ENCODE data around the gene UPK3BL1.
"Not testable (repeated sequence)": the region's sequence is repeated elsewhere in the genome, so short reads cannot be mapped to it uniquely, and the experiment has no call there.

UPK3BL1 gene, protein sequence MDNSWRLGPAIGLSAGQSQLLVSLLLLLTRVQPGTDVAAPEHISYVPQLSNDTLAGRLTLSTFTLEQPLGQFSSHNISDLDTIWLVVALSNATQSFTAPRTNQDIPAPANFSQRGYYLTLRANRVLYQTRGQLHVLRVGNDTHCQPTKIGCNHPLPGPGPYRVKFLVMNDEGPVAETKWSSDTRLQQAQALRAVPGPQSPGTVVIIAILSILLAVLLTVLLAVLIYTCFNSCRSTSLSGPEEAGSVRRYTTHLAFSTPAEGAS

DNA sequence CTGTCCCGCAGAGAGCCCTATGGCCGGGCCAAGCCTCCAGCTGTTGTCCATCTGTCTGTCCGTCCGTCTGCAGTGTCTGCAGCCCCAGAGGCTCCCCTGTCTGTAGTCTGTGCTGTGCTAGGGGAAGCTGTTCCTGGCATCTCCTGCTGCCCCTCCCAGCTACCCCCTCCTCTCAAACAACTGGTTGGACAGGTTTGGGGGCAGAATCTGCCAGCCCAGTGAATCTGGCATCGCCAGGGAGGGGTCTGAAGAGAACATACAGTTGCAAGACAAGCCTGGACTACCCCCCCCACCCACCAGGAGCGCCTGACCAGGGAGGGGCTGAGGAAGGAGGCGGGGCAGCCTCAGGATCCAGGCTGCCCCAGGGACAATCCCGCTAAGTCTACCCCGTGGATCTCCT is at the start of gene UPK3BL1:
Gene UPK3BL1, minus strand, starts transcription at position 101 of the 400 bp plus-strand sequence. Its CDS starts 50 bp downstream, at position 51.
- not testable (repeated sequence) for DNase-seq (ENCODE audit: low read depth, low spot score)

DNA sequence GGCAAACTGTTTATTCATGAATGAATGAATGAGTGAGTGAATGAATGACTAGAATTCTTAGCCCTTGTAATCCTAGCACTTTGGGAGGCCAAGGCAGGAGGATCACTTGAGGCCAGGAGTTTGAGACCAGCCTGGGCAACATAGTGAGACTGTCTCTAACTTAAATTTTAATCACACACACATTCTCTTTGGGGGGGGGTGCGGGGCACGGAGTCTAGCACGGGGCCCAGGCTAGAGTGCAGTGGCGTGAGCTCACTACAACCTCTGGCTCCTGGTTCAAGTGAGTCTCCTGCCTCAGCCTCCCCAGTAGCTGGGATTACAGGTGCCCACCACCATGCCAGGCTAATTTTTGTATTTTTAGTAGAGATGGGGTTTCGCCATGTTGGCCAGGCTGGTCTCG is 48.0 kb upstream of the UPK3BL1 start:
- DNase-seq (ENCODE audit: low read depth, low spot score), result not testable (repeated sequence)

DNA sequence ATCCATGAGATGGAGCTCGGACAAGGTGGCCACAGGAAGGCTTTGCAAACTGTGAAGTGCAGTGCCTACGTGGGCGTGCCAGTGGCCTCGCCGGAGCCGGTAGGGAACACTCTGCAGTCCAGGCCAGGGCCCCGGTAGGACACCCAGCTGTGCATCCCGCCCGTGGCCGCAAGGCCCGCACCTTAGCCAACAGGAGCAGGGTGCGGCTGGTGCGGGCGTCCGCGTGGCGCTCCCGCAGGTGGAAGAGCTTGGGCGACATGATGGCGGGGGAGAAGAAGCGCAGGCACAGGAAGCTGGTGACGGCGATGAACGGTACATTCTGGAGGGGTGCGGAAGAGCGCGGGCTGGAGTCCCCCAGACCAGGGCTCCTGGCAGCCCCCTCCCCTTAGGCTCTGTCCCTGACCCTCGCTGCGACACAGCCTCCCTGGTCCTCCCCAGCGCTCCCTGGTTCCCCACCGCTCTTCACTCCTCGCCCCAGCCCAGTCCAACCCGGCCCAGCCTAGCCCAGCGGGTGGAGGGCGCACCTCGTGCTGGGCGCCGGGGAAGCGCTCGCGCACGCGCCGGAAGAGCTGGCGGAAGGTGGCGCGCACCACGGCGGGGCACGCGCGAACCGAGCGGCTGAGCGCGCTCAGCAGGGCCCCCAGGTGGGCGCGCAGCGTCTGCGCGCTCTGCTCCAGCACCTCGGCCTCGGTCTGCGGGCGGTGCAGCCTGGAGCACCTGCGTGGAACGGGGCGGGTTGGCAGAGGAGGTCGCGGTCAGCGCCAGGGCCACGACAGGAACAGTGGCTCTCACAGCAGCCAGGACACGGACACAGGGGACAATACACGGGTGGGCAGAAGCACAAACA is 47.1 kb upstream of the UPK3BL1 start:
- not testable (repeated sequence) for DNase-seq (ENCODE audit: low read depth, low spot score)

DNA sequence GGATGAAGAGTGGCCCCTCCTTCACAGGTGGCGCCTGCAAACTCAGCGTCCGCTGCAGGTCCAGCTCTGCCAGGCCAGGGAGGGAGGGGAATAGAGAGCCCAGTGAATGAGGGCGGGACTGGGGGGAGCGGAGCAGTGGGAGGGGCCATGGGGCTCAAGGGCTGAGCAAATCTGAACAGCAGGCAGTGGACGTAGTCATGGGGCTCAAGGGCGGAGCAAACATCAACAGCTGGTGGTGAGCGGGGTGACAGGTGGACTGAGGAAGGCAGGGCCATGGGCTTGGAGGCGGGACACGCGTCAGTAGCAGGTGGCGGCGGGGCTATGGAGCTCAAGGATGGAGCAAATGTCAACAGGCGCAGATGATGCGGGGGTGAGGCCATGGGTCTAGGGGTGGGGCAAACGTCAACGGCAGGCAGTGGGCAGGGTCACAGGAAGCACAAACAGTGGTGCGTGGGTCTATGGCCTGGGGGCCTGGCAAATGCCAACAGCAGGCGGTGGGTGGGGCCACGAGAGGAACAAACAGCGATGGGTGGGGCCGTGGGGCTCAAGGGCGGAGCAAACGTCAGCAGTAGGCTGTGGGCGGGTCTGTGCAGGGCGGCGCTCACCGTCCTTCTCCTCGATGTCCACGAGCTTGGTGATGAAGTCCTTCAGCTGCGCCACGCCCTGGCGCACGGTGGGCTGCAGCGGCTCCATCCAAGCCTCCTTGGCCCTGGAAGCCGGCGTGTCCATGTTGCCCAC is 45.9 kb upstream of the UPK3BL1 start:
- not testable (repeated sequence) for DNase-seq (ENCODE audit: low read depth, low spot score)

DNA sequence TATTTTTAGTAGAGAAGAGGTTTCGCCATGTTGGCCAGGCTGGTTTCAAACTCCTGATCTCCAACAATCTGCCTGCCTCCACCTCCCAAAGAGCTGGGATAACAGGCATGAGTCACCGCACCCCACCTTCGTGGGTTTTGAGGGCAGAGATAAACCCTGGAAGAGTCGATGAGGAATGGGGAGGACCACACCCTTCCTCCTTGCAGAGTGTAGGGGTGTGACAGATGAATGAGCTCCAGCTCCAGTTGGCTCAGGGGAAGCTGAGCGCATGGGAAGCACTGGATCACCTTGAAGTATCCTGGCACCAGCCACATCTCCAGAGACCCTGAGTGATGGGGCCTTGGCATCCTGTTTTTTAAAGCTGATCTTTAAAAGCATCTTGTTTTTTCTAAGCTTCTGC is 40.0 kb upstream of the UPK3BL1 start:
- DNase-seq (ENCODE audit: low read depth, low spot score), result not testable (repeated sequence)

DNA sequence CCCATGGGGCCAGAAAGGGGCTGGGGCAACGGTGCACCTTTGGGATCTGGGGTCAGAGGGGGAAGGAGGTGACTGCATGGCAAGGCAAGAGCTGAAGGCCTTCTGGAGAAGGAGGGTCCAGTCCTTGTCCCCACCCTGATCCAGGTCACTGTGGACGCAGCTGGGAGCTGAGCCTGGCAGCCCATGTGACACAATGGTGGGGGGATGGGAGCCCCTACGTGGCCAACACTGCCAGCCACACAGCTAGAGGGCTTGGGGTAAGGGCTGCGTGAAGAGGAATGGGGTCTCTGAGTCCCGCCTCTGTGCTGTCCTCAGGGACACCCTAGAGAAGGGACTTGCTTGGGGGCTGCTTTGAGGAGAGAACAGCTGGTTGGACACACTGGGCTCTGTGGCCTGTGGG is 38.2 kb upstream of the UPK3BL1 start:
- not testable (repeated sequence) for DNase-seq (ENCODE audit: low read depth, low spot score)

DNA sequence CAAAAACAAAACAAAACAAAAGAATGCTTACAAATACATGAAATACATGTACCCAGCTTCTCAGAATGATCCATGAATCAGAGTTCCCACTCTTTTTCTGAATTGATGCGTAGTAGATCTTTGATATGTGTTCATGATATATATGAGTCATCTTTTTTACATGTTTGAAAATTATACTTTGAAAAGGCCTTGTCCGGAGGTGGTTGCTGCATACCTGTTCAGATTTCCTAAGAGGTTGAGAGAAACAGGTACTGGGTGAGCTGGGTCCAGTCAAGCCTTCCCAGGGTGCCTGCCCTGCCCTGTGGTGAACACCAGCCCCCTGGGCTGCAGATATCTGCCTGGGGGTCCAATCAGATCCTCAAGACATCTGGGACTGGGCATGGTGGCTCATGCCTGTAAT is 33.0 kb upstream of the UPK3BL1 start:
- not testable (repeated sequence) for DNase-seq (ENCODE audit: low read depth, low spot score)

DNA sequence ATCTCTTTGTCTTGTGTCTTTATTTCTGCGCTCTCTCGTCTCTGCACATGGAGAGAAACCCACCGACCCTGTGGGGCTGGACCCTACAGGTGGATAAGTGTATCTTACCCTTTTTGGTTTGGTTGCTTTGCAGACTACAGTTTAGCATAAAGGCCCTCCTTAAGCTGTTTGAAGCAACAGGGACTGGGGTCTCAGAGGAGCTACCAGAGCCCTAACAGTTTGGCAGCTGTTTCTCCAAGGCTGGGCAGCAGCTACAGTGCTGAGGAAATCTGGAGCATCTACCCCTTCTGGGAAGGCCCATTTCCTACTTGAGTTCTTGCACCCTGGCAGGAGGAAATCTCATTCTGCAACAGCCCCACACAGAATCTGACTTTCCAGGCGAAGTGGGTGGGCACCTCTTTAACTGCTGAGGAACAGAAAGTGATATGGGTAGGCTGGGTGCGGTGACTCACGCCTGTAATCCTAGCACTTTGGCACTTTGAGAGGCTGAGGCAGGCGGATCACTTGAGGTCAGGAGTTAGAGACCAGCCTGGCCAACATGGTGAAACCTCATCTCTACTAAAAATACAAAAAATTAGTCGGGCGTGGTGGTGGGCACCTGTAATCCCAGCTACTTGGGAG is 31.0 kb upstream of the UPK3BL1 start:
- not testable (repeated sequence) for DNase-seq (ENCODE audit: low read depth, low spot score)

DNA sequence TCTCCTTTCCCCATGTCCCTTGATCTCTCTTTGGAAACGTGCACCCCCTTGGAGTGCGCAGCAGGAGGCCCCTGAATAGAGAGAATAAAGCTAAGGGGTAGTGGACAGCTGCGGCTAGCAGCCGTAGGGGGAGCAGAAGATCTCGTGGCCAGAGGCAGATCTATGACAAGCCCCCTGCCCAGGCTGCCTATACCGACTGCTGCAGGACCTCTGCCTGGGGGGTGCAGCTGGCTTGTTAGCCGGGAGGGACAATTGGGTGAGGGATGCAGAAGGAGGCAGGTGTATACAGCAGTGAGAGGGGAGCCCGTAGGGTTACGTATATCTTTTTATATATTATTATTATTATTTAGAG is 29.3 kb upstream of the UPK3BL1 start:
- DNase-seq (ENCODE audit: low read depth, low spot score), result not testable (repeated sequence)

DNA sequence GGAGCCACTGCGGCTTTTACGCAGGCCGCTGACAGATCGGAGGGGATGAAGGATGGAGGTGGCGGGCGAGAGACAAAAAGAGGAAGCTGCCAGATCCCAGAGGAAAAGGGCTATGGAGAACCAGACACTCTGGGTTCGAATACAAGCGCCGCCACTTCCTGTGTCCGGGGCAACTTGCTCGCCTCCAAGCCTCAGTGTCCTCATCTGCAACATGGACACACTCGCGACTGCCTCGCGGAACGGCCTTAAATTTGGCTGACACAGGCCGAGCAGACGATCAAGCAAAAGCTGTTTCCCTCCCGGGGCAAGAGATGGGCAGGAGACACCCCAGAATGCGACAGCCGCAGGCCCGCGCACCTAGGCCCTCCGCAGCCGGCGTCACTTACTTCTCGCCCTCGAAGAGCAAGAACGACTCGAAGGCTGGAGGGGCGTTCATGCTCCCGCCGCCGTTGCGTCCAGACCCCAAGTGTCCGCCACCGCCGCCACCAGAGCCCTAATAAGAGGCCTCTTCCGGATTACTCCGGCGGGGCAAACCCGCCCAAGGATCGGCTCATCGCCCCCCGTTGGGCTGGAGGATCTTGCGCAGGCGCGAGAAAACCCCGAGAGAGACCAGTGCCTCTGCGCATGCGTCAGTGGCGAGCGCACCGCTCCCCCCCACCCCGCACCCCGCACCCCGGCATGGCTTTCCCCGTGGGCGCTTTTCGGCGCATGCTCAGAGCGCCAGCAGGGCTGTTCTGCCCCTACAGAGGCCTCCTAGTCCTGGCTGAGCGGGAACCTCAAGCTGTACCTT is 28.8 kb upstream of the UPK3BL1 start, which contains the start of gene POLR2J2:
Gene POLR2J2, minus strand, starts transcription at position 498 of the 790 bp plus-strand sequence. Its CDS starts 62 bp downstream, at position 436.
- DNase-seq (ENCODE audit: low read depth, low spot score), result not testable (repeated sequence)

DNA sequence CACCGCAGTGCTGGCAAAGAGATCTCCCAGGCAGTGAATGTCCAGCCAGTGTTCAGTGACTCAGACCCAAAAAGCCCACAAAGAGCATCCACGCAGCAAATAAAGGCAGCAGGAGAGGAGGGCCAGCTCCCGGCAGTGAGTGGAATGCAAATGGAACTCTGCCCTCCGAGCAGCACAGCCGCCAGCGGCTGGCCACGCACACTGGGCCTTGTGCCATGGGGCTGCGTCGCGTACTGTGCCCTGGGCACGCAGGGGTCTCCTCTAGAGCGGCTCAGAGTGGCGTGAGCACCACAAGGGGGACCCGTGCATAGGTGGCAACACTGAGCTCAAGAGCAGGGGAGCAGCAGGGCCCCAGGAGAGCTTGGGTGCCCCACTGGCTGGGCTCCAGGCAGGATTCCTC is 24.9 kb upstream of the UPK3BL1 start:
- not testable (repeated sequence) for DNase-seq (ENCODE audit: low read depth, low spot score)

DNA sequence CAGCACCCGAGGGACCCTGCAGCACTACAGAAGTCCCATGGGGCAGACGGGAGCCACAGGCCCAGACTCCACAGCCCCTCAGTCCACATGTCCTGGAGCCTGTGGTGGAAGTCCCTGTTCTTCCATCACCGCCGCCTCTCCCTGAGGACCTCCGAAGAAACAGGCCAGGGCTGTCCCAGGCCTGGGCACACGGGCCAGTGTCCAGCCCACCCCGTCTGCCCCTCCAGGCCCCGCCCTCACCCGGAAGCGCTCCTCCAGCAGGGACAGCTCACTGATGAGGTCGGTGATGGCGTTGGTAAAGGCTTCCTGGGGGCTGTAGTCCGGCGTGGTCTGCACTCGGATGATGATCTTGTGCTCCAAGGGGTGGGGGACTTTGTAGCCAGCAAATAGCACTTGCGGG is 24.3 kb upstream of the UPK3BL1 start:
- DNase-seq (ENCODE audit: low read depth, low spot score), result not testable (repeated sequence)

DNA sequence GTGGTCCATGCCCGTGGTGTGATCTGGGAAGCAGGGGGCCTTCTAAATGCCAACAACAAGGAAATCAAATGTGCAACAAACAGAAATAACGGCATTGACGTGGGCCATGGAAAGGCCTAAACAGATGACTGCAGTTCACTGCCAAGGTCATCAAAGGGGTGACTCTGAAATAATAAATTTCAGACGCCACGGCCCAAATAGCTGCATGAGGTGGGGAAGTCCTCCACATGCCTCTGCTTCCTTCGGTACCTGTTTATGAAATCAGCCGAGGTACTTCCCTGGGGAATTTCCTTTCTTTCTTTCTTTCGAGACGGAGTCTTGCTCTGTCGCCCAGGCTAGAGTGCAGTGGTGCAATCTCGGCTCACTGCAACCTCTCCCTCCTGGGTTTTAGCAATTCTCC is 22.2 kb upstream of the UPK3BL1 start:
- DNase-seq (ENCODE audit: low read depth, low spot score), result not testable (repeated sequence)

DNA sequence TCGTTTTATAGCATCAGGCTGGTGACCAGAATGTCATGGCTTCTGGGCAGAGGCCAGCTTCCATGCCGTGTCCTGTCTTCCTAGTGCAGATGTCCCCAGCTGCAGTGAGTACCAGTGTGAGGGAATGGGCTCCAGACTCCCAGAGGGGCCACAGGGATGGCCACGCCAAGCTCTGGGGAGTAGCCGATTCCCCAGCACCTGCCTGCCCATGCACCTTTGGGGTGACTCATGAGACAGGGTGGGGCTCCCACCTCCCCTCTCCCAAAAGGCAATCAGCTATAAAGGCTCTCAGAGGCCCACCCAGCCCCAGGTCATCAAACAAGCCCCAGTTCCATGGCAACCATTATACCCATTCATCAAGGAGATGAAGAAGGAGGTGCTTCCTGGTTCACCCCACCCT is 7.3 kb upstream of the UPK3BL1 start, which contains the start of gene SPDYE2B:
Gene SPDYE2B, plus strand, starts transcription at position 396 of the 400 bp plus-strand sequence. CDS start 2,030 bp downstream, outside the sequence.
- not testable (repeated sequence) for DNase-seq (ENCODE audit: low read depth, low spot score)

DNA sequence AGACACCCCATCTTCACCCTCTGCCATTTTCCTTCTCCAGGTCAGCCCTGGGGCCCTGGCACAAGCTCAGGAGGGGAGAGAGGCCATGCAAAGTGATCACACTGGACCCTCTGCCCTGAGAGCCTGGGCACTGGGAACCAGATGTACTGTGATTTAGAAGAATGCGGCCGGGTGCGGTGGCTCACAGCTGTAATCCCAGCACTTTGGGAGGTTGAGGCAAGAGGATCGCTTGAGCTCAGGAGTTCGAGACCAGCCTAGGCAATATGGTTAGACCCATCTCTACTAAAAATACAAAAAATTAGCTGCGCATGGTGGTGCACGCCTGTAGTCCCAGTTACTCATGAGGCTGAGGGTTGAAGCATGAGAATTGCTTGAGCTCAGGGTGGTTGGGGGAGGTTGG is 5.2 kb upstream of the UPK3BL1 start:
- DNase-seq (ENCODE audit: low read depth, low spot score), result not testable (repeated sequence)

DNA sequence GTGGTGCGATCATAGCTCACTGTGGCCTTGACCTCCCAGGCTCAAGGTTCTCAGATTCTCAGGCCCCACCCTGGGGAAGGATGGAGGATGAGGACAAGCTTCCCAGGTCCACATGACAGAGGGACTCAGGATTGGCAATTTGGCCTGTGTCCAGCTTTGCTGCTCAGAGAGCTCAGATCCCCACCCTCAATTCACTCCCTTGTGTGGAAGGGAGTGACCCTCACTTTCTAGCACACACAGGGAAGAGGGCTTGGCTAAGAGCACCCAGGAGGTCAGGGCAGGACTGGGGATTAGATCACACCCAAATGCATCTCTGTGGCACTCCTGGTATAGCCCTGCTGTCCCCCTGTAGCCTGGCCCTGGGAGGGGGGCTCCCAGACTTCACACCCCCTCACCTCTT is 813 bp upstream of the UPK3BL1 start:
- not testable (repeated sequence) for DNase-seq (ENCODE audit: low read depth, low spot score)

DNA sequence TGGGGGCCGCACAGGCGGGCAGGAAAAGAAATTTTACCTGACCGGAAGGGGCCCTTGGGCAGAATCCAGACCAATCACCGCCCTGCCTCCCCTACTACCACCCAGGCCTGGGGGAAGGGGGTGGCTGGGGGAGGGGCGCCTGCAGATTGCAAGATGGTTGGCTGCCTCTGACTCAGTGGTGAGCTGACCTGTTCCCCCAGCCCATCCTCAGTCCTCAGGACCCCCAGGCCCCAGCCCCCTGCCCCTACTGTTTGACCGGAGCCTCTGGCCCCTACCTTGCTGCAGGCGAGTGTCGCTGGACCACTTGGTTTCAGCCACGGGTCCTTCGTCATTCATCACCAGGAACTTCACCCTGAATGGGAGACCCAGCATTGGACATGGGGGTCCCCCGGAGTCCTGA is 3.7 kb downstream of the UPK3BL1 start:
- not testable (repeated sequence) for DNase-seq (ENCODE audit: low read depth, low spot score)

DNA sequence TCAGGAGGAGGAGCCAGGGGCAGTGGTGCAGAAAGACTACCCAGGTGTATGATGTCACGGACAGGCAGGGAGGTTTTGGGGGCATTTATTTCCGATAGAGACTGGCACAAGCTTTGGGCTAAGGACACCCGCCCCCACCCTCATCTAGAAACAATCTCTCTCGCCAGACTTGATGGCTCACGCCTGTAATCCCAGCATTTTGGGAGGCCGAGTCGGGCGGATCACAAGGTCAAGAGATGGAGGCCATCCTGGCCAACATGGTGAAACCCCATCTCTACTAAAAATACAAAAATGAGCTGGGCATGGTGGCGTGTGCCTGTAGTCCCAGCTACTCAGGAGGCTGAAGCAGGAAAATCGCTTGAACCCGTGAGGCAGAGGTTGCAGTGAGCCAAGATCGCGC is 5.6 kb downstream of the UPK3BL1 start:
- not testable (repeated sequence) for DNase-seq (ENCODE audit: low read depth, low spot score)

DNA sequence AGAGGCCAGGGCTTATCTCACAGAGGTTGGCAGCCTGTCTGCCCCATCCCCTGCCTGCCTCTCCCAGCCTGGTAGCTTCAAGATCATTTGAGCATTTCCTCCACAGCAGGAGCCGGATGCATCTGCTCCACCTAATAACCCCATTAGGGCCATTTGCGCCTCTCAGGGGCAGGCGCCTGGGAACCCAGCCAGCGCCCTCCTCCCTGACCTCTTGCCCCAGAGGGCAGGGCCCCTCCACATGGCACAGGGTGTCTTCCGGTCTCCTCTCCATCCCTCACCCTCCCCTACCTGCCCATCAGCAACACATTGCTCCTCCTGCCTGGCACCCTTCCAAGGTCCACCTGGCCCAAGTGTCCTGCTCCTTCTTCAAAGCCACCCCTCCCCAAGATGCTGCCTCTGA is 7.2 kb downstream of the UPK3BL1 start:
- not testable (repeated sequence) for DNase-seq (ENCODE audit: low read depth, low spot score)

DNA sequence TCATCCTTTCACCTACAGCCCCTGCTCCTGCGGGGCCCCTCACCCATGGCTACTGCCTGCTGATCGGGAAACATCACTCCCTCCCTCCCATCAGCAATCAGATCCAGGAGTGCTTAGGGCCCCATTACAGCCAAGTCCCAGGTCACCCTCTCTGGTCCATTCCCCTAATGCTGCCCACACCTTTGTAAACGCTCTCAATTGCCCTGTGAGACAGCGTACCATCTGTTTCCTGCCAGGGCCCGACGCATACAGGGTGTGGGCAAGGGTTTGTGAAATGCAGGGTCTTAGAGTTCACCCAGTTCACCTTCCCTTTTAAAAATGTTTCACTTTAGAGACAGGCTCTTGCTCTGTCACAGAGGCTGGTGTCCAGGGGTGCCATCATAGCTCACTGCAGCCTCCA is 8.3 kb downstream of the UPK3BL1 start:
- DNase-seq (ENCODE audit: low read depth, low spot score), result not testable (repeated sequence)

DNA sequence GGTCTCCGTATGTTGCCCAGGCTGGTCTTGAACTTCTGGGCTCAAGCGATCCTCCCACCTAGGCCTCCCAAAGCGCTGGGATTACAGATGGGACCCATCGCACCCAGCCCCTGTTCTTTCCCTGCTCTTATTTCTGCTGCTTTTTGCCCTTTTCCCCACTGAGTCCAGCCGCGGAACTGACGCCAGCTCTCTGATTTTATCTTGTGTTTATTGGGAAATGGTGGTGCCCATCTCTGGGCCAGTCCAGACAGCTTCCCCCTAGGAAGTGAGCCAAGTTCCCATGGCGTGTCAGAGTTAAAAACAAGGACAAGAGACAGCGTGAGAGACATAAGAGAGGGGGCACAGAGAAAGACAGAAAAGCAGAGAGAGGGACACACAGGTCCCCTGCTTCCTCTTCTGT is 12.0 kb downstream of the UPK3BL1 start:
- not testable (repeated sequence) for DNase-seq (ENCODE audit: low read depth, low spot score)

Data from smooth muscle cell of the brain vasculature (primary cell).